ENCODE measurements around the gene SLC44A4. TPM values are rescaled to one million over a fixed set of nuclear protein-coding genes. Genes with fewer than 3 reads are reported as not detected.

The SLC44A4 gene
- total RNA-seq, 1 donor from 2014 or later: 5.9 TPM

GRCh38 chr6:31922942-31923341, 44.1 kb upstream of the SLC44A4 start:
- H3K36me3 ChIP-seq: no peaks in the 10 kb centered on the region
- intact Hi-C loops (cut with DNase I): no loop called here
- H3K4me1 ChIP-seq: peaks cover under 1% of the 10 kb centered on the region
- H3K4me3 ChIP-seq: no peak overlapping the region
- H3K9me3 ChIP-seq: no peaks in the 10 kb centered on the region
- H3K27me3 ChIP-seq: no peaks in the 10 kb centered on the region
- TF ChIP-seq POLR2A (IDR thresholded peaks at IDR 0.05) (no peak), CTCF (IDR thresholded peaks at IDR 0.05) (no peak), POLR2AphosphoS5 (IDR thresholded peaks at IDR 0.05; ENCODE audit: insufficient read depth in 1 of 2, low read depth in 1 of 2) (no peak)
- DNase-seq (ENCODE audit: extremely low spot score in 2 of 2): no peak
- H3K27ac ChIP-seq: no peak overlapping the region

GRCh38 chr6:31920811-31921210, 42.0 kb upstream of the SLC44A4 start:
- H3K36me3 ChIP-seq: no peaks in the 10 kb centered on the region
- intact Hi-C loops (cut with DNase I): no loop called here
- H3K27ac ChIP-seq: no peak overlapping the region
- H3K4me1 ChIP-seq: no peaks in the 10 kb centered on the region
- no peaks in the 10 kb centered on the region for H3K27me3 ChIP-seq
- TF ChIP-seq POLR2AphosphoS5 (IDR thresholded peaks at IDR 0.05; ENCODE audit: insufficient read depth in 1 of 2, low read depth in 1 of 2) (no peak), POLR2A (IDR thresholded peaks at IDR 0.05) (no peak), CTCF (IDR thresholded peaks at IDR 0.05) (no peak)
- no peaks in the 10 kb centered on the region for H3K9me3 ChIP-seq
- H3K4me3 ChIP-seq: no peak overlapping the region
- no peak for DNase-seq (ENCODE audit: extremely low spot score in 2 of 2)

- intact Hi-C loops (cut with DNase I): no loop called here
- TF ChIP-seq POLR2AphosphoS5 (IDR thresholded peaks at IDR 0.05; ENCODE audit: insufficient read depth in 1 of 2, low read depth in 1 of 2) (no peak), POLR2A (IDR thresholded peaks at IDR 0.05) (no peak), CTCF (IDR thresholded peaks at IDR 0.05) (no peak)
- H3K27ac ChIP-seq: no peak overlapping the region
These were observed 41.0 kb upstream of the SLC44A4 start for GRCh38 chr6:31919624-31920303.

GRCh38 chr6:31918069-31918720, 39.4 kb upstream of the SLC44A4 start:
- intact Hi-C loops (cut with DNase I): no loop called here
- Histone ChIP-seq H3K4me3 (no peak overlapping the region), H3K9me3 (no peaks in the 10 kb centered on the region), H3K36me3 (no peaks in the 10 kb centered on the region), H3K4me1 (no peaks in the 10 kb centered on the region), H3K27ac (no peak overlapping the region), H3K27me3 (no peaks in the 10 kb centered on the region)
- DNase-seq (ENCODE audit: extremely low spot score in 2 of 2): no peak
- TF ChIP-seq POLR2A (IDR thresholded peaks at IDR 0.05) (no peak), POLR2AphosphoS5 (IDR thresholded peaks at IDR 0.05; ENCODE audit: insufficient read depth in 1 of 2, low read depth in 1 of 2) (no peak), CTCF (IDR thresholded peaks at IDR 0.05) (no peak)

More at GRCh38 chr6:31919624-31920303, 41.0 kb upstream of the SLC44A4 start:
- H3K9me3 ChIP-seq: no peaks in the 10 kb centered on the region
- H3K4me3 ChIP-seq: no peak overlapping the region
- H3K36me3 ChIP-seq: no peaks in the 10 kb centered on the region
- no peaks in the 10 kb centered on the region for H3K4me1 ChIP-seq
- H3K27me3 ChIP-seq: no peaks in the 10 kb centered on the region
- no peak for DNase-seq (ENCODE audit: extremely low spot score in 2 of 2)

GRCh38 chr6:31915756-31916155, 37.0 kb upstream of the SLC44A4 start:
- Histone ChIP-seq H3K4me1 (peaks cover 5% of the 10 kb centered on the region), H3K9me3 (no peaks in the 10 kb centered on the region)
- intact Hi-C loops (cut with DNase I): no loop called here

More at GRCh38 chr6:31915756-31916155, 37.0 kb upstream of the SLC44A4 start:
- H3K4me3 ChIP-seq: no peak overlapping the region
- no peak overlapping the region for H3K27ac ChIP-seq
- no peaks in the 10 kb centered on the region for H3K36me3 ChIP-seq
- TF ChIP-seq POLR2AphosphoS5 (IDR thresholded peaks at IDR 0.05; ENCODE audit: insufficient read depth in 1 of 2, low read depth in 1 of 2) (no peak), POLR2A (IDR thresholded peaks at IDR 0.05) (no peak), CTCF (IDR thresholded peaks at IDR 0.05) (no peak)
- DNase-seq (ENCODE audit: extremely low spot score in 2 of 2): no peak
- H3K27me3 ChIP-seq: no peaks in the 10 kb centered on the region

Data from vagina (tissue), 2 donors.